A549 (cell line): ENCODE data around the gene C19orf12. TPM values are rescaled to one million over a fixed set of nuclear protein-coding genes. Genes with fewer than 3 reads are reported as not detected.

Experiments
- ATAC-seq, 2 experiments: fragments of 200-7000 bp in 1 of 2; fragments of >200 bp in 1 of 2; cut with Nextera tagmentation in 1 of 2; cut with Tn5 transposase in 1 of 2; 3 replicates each; pipeline versions ENCODE4 v1.8.0 to v1.9.1; 2018 to 2020; ENCODE audit warnings: mild to moderate bottlenecking in 1 of 2, moderate library complexity in 1 of 2
- CTCF ChIA-PET: fragments of 300-600 bp; sonication (Branson Sonifier 250); formaldehyde crosslinking; extraction: SDS; loops from one replicate; lab custom pipeline; 2021; ENCODE audit warnings: antibody characterized with exemption, inconsistent platforms; lab: Yijun Ruan, JAX
- POLR2A ChIA-PET: fragments of 350-600 bp; formaldehyde crosslinking; extraction: SDS; loops from one replicate; lab custom pipeline; 2021; ENCODE audit warnings: antibody characterized with exemption, inconsistent platforms; lab: Yijun Ruan, JAX
- DNase-seq, 2 experiments: peaks; one replicate each; pipeline versions ENCODE4 v3.0.0 to v3.0.0-alpha.2; 2011 to 2016; ENCODE audit warnings: low read depth in 1 of 2, low spot score in 1 of 2
- FAIRE-seq: peaks from 2 replicates; lab custom pipeline; 2011; peaks lifted over from hg19 to GRCh38; lab: Jason Lieb, UNC
- H3K27ac ChIP-seq, 2 experiments: fragments of >200 bp; sonication (Bioruptor Twin); formaldehyde crosslinking; 3 replicates each; pipeline ENCODE4 v1.5.1; 2016 to 2017
- H3K4me1 ChIP-seq: fragments of >200 bp; sonication (Bioruptor Twin); formaldehyde crosslinking; 3 replicates; pipeline ENCODE4 v1.6.1; 2016
- H3K4me2 ChIP-seq: fragments of >200 bp; sonication (Bioruptor Twin); formaldehyde crosslinking; 3 replicates; pipeline ENCODE4 v1.6.1; 2016
- H3K4me3 ChIP-seq: fragments of >200 bp; sonication (Bioruptor Twin); formaldehyde crosslinking; 3 replicates; pipeline ENCODE4 v1.5.1; 2016
- H3K9me3 ChIP-seq: fragments of >200 bp; sonication (Bioruptor Twin); formaldehyde crosslinking; 3 replicates; pipeline ENCODE4 v1.6.1; 2016
- BHLHE40 ChIP-seq: IDR thresholded peaks from 2 replicates; pipeline ENCODE4 v1.6.1; 2012; ENCODE audit warnings: low read depth, low read length, inconsistent platforms
- CEBPB ChIP-seq, 2 experiments: fragments of >200 bp in 1 of 2; sonication (Bioruptor Twin) in 1 of 2; formaldehyde crosslinking in 1 of 2; IDR thresholded peaks; 2 replicates each; pipeline ENCODE4 v1.6.1; 2012 to 2016
- EHF ChIP-seq: fragments of 250-450 bp; sonication (Bioruptor Pico); IDR thresholded peaks from 2 replicates; pipeline ENCODE4 v1.5.0; 2020; ENCODE audit warnings: mild to moderate bottlenecking
- EP300 ChIP-seq, 2 experiments: fragments of >200 bp; sonication (Bioruptor Twin); formaldehyde crosslinking; IDR thresholded peaks; 2 replicates in 1 of 2; 3 replicates in 1 of 2; pipeline ENCODE4 v1.6.1; 2016 to 2017
- ESRRA ChIP-seq: fragments of 150-350 bp; IDR thresholded peaks from 2 replicates; pipeline ENCODE4 v1.6.1; 2014; ENCODE audit warnings: mild to moderate bottlenecking, low read length, borderline replicate concordance
- FOXS1 ChIP-seq: fragments of 250-450 bp; sonication (Bioruptor Pico); IDR thresholded peaks from 2 replicates; pipeline ENCODE4 v1.5.0; 2020; ENCODE audit warnings: mild to moderate bottlenecking, moderate library complexity
- HOXB5 ChIP-seq: fragments of 250-450 bp; sonication (Bioruptor Pico); IDR thresholded peaks from 2 replicates; pipeline ENCODE4 v1.5.0; 2020; ENCODE audit warnings: mild to moderate bottlenecking, moderate library complexity
- JUN ChIP-seq, 2 experiments: fragments of >200 bp; sonication (Bioruptor Twin); formaldehyde crosslinking; IDR thresholded peaks; 2 replicates in 1 of 2; 3 replicates in 1 of 2; pipeline ENCODE4 v1.6.1; 2016 to 2017
- JUNB ChIP-seq: fragments of >200 bp; sonication (Bioruptor Twin); formaldehyde crosslinking; IDR thresholded peaks from 2 replicates; pipeline ENCODE4 v1.6.1; 2016
- MAZ ChIP-seq: fragments of 150-350 bp; IDR thresholded peaks from 2 replicates; pipeline ENCODE4 v1.6.1; 2014; ENCODE audit warnings: antibody characterized with exemption, low read depth, low read length, borderline replicate concordance
- MYC ChIP-seq: IDR thresholded peaks from 2 replicates; pipeline ENCODE4 v1.6.1; 2012; ENCODE audit warnings: mild to moderate bottlenecking, inconsistent platforms, low read length, improper control_type of control experiment, borderline replicate concordance
- POLR2AphosphoS2 ChIP-seq: conservative IDR thresholded peaks from 2 replicates; pipeline ENCODE4 v1.6.1; 2012; ENCODE audit warnings: low read length, improper control_type of control experiment, inconsistent platforms
- RARB ChIP-seq: fragments of 250-450 bp; sonication (Bioruptor Pico); IDR thresholded peaks from 2 replicates; pipeline ENCODE4 v1.8.0; 2021; ENCODE audit warnings: mild to moderate bottlenecking, moderate library complexity
- RCOR1 ChIP-seq: fragments of 150-350 bp; IDR thresholded peaks from 2 replicates; pipeline ENCODE4 v1.6.1; 2014; ENCODE audit warnings: antibody characterized with exemption, low read length, low read depth
- RFX5 ChIP-seq: fragments of 450-650 bp; IDR thresholded peaks from 2 replicates; pipeline ENCODE4 v1.7.1; 2014; ENCODE audit warnings: antibody characterized with exemption, mild to moderate bottlenecking, moderate library complexity
- TFCP2L1 ChIP-seq: fragments of 250-450 bp; sonication (Bioruptor Pico); IDR thresholded peaks from 2 replicates; pipeline ENCODE4 v1.5.0; 2021; ENCODE audit warnings: mild to moderate bottlenecking
- TP53 ChIP-seq: fragments of 250-450 bp; sonication (Bioruptor Pico); IDR thresholded peaks from 2 replicates; pipeline ENCODE4 v1.5.0; 2021; ENCODE audit warnings: mild to moderate bottlenecking, moderate library complexity
- ZC3H11A ChIP-seq: fragments of 450-650 bp; IDR thresholded peaks from 2 replicates; pipeline ENCODE4 v1.6.1; 2014; ENCODE audit warnings: antibody characterized with exemption, mild to moderate bottlenecking
- WGBS: methylation state at CpG from one replicate; pipeline ENCODE4 v1.1.6; 2017; ENCODE audit errors: missing lambda C conversion rate; 5-methylcytosine and 5-hydroxymethylcytosine counted together
- polyA plus RNA-seq, 4 experiments: library from polyadenylated mRNA; depleted of rRNA in 3 of 4; stranded (reverse); fragments of >200 nt; fragmentation: RNase III in 1 of 4; extraction: RNeasy Plus Mini Kit Qiagen cat#74134 plus additional on column Dnase treatment in 1 of 4; gene quantifications; 2 replicates in 3 of 4; 3 replicates in 1 of 4; pipeline ENCODE4 v1.2.3, GENCODE V29; 2011 to 2017
- TF ChIP-seq, protein P1 (sequence below): fragments of 150-350 bp; IDR thresholded peaks from 2 replicates; pipeline ENCODE4 v1.6.1; 2014; ENCODE audit warnings: low read depth, mild to moderate bottlenecking, low read length
- TF ChIP-seq, protein P2 (sequence below): fragments of 200-600 bp; sonication (generic); IDR thresholded peaks from 2 replicates; pipeline ENCODE4 v1.6.1; 2016; ENCODE audit warnings: antibody characterized with exemption, mild to moderate bottlenecking, moderate library complexity
- TF ChIP-seq, protein P3 (sequence below): IDR thresholded peaks from 2 replicates; pipeline ENCODE4 v1.6.1; 2012
- TF ChIP-seq, protein P4 (sequence below): IDR thresholded peaks from 2 replicates; pipeline ENCODE4 v1.6.1; 2012; ENCODE audit warnings: low read depth, borderline replicate concordance
- TF ChIP-seq, protein P5 (sequence below): fragments of >200 bp; sonication (Bioruptor Twin); formaldehyde crosslinking; IDR thresholded peaks from 3 replicates; pipeline ENCODE4 v1.6.1; 2016

The C19orf12 gene
- polyA plus RNA-seq, 2 of the 4 experiments (the other 2 are of a cell fraction) = 34.3 to 35.2 TPM

DNA sequence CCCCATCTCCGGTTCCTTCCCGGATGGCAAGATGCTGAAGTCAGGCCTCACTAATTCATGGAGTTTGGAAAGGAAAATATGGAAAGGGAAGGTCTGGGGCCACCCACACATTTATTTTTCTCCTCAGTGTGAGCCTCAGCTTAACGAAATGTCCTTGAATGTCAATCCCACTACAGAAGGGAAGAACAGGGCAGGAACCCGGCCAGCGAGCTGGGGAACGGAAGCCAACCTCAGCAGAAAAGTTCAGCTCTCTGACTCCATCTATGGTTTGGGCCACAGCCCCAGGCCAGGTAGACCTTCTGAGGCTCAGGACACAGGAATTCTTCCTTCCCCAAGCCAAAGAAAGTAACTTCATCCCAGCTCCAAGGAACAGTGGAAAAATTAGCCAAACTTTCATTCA lies 8.4 kb downstream of the C19orf12 start:
- H3K9me3 ChIP-seq = no peaks in the 10 kb centered on the region
- H3K27ac ChIP-seq = no peak overlapping the region
- no peaks in the 10 kb centered on the region for H3K4me1 ChIP-seq
- 90% methylated on average over 6 of the region's 6 CpGs for WGBS
- no peak overlapping the region for H3K4me2 ChIP-seq
- TF ChIP-seq ZC3H11A (no peak), RCOR1 (no peak), POLR2AphosphoS2 (no peak), MAZ (no peak), TP53 (CRISPR knock-in tag) (no peak), JUNB (no peak), RFX5 (no peak)
- ATAC-seq (no peak), FAIRE-seq (peak; percentile 18), DNase-seq (no peak)
- ChIA-PET CTCF (interaction anchor here (0.7 to 14.1 kb wide), 12 partner anchors 10 to 167 kb away, joined by 3 to 490 read pairs (median 4); partner anchors contain the start of gene POP4), POLR2A (interaction anchor here (1.7 kb wide), 1 partner anchor 9 kb away, joined by 6 read pairs; the partner anchor contains the start of gene C19orf12)
- no peak overlapping the region for H3K4me3 ChIP-seq

DNA sequence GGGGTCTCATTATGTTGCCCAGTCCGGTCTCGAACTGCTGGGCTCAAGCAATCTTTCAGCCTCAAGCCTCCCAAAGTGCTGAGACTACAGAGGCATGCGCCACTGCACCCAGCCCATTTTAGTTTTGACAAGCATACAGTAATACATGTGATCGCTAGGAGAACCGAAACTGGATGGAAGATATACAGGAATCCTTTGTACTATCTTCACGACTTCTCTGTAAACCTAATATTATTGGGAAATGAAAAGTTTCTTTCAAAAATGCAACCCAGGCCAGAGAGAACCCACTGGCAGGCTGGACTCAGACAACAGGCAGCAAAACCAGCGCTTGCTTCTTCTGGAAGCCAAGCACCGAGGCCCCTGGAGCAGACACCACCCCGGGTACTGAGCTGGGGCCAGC lies 9.4 kb downstream of the C19orf12 start:
- Histone ChIP-seq H3K4me3 (no peak overlapping the region), H3K4me2 (no peak overlapping the region), H3K9me3 (no peaks in the 10 kb centered on the region), H3K4me1 (no peaks in the 10 kb centered on the region), H3K27ac (no peak overlapping the region)
- TF ChIP-seq, protein P1, sequence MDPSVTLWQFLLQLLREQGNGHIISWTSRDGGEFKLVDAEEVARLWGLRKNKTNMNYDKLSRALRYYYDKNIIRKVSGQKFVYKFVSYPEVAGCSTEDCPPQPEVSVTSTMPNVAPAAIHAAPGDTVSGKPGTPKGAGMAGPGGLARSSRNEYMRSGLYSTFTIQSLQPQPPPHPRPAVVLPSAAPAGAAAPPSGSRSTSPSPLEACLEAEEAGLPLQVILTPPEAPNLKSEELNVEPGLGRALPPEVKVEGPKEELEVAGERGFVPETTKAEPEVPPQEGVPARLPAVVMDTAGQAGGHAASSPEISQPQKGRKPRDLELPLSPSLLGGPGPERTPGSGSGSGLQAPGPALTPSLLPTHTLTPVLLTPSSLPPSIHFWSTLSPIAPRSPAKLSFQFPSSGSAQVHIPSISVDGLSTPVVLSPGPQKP = no peak
- TF ChIP-seq HOXB5 (CRISPR knock-in tag) (no peak), MYC (no peak), EP300 (IDR thresholded peaks at IDR 0.05) (no peak), RCOR1 (no peak), TFCP2L1 (CRISPR knock-in tag) (no peak), JUNB (no peak), JUN (IDR thresholded peaks at IDR 0.05) (no peak), BHLHE40 (no peak), EHF (CRISPR knock-in tag) (no peak), FOXS1 (no peak), CEBPB (IDR thresholded peaks at IDR 0.05) (no peak), ESRRA (no peak), ZC3H11A (no peak), POLR2AphosphoS2 (no peak), RARB (no peak)
- TF ChIP-seq, protein P2, sequence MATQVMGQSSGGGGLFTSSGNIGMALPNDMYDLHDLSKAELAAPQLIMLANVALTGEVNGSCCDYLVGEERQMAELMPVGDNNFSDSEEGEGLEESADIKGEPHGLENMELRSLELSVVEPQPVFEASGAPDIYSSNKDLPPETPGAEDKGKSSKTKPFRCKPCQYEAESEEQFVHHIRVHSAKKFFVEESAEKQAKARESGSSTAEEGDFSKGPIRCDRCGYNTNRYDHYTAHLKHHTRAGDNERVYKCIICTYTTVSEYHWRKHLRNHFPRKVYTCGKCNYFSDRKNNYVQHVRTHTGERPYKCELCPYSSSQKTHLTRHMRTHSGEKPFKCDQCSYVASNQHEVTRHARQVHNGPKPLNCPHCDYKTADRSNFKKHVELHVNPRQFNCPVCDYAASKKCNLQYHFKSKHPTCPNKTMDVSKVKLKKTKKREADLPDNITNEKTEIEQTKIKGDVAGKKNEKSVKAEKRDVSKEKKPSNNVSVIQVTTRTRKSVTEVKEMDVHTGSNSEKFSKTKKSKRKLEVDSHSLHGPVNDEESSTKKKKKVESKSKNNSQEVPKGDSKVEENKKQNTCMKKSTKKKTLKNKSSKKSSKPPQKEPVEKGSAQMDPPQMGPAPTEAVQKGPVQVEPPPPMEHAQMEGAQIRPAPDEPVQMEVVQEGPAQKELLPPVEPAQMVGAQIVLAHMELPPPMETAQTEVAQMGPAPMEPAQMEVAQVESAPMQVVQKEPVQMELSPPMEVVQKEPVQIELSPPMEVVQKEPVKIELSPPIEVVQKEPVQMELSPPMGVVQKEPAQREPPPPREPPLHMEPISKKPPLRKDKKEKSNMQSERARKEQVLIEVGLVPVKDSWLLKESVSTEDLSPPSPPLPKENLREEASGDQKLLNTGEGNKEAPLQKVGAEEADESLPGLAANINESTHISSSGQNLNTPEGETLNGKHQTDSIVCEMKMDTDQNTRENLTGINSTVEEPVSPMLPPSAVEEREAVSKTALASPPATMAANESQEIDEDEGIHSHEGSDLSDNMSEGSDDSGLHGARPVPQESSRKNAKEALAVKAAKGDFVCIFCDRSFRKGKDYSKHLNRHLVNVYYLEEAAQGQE = no peak
- TF ChIP-seq, protein P3, sequence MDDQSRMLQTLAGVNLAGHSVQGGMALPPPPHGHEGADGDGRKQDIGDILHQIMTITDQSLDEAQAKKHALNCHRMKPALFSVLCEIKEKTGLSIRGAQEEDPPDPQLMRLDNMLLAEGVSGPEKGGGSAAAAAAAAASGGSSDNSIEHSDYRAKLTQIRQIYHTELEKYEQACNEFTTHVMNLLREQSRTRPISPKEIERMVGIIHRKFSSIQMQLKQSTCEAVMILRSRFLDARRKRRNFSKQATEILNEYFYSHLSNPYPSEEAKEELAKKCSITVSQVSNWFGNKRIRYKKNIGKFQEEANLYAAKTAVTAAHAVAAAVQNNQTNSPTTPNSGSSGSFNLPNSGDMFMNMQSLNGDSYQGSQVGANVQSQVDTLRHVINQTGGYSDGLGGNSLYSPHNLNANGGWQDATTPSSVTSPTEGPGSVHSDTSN = no peak
- TF ChIP-seq, protein P4, sequence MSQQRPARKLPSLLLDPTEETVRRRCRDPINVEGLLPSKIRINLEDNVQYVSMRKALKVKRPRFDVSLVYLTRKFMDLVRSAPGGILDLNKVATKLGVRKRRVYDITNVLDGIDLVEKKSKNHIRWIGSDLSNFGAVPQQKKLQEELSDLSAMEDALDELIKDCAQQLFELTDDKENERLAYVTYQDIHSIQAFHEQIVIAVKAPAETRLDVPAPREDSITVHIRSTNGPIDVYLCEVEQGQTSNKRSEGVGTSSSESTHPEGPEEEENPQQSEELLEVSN = no peak
- TF ChIP-seq, protein P5, sequence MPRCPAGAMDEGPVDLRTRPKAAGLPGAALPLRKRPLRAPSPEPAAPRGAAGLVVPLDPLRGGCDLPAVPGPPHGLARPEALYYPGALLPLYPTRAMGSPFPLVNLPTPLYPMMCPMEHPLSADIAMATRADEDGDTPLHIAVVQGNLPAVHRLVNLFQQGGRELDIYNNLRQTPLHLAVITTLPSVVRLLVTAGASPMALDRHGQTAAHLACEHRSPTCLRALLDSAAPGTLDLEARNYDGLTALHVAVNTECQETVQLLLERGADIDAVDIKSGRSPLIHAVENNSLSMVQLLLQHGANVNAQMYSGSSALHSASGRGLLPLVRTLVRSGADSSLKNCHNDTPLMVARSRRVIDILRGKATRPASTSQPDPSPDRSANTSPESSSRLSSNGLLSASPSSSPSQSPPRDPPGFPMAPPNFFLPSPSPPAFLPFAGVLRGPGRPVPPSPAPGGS = no peak
- CTCF ChIA-PET = interaction anchor here (0.6 to 14.1 kb wide), 10 partner anchors 11 to 279 kb away, joined by 3 to 490 read pairs (median 4); partner anchors contain the start of gene POP4
- no peak for FAIRE-seq
- 93% methylated on average over 9 of the region's 9 CpGs for WGBS
- DNase-seq = no peak
- POLR2A ChIA-PET = interaction anchor here (1.7 kb wide), 1 partner anchor 10 kb away, joined by 6 read pairs; the partner anchor contains the start of gene C19orf12
- ATAC-seq = no peak
